GM21423 (cell line): ENCODE results near the gene CCDC134.
A peak's percentile ranks its signal among the peaks of the same experiment; 100 is the strongest.

Experiments
- ATAC-seq: cut with Tn5 transposase; IDR thresholded peaks from one replicate; pipeline ENCODE4 v1.9.1; 2021; ENCODE audit warnings: mild to moderate bottlenecking, moderate library complexity; ENCODE audit not compliant: unreplicated experiment

Gene CCDC134

GRCh38 chr22:41800348-41801146 lies at the start of gene CCDC134:
CCDC134 (plus strand) TSS chr22:41800679; CDS start chr22:41808891, 8,212 bp downstream.
- ATAC-seq, result peak; percentile 90

DNA sequence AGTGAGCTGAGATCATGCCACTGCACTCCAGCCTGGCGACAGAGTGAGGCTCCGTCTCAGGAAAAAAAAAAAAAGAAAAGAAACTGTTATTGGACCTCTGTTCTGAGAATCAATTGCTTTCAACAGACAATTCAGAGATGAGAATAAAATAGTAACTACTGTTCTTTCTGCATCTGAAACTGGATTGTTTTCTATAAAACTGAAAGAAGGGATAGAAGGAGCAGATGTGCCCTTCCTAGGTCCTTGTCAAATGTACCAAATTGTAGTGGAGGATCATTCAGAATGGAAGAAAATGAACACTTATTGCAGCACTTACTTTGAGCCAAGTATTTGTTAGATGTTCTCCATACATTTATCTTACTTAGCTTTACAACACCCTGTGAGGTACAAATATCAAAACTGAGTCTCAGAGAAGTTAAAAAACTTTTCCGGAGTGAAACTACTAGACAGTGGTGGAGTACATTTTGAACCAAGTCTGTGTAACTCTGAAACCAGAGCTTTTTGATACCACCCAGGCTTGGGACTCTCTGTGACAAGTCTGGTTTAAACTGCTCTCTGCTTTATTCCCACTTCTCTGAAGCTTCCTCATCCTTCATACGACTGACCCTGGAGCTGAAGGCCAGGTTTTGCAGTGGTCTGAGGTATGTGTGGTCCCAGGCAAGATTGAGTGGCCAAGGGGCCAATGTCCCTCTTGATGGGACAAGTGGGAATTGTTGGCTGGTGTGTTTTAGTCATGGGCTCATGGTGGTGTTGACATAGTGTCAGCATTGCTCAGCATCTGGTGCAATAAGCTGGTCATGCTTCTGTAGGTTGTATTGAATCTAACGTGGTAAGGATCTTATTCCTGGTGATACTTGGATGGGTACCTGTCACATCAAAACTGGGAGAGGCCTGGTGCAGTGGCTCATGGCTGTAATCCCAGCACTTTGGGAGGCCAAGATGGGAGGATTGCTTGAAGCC lies 48.2 kb upstream of the CCDC134 start:
- no peak for ATAC-seq

GRCh38 chr22:41753984-41754383 lies 46.5 kb upstream of the CCDC134 start:
- no peak for ATAC-seq

DNA sequence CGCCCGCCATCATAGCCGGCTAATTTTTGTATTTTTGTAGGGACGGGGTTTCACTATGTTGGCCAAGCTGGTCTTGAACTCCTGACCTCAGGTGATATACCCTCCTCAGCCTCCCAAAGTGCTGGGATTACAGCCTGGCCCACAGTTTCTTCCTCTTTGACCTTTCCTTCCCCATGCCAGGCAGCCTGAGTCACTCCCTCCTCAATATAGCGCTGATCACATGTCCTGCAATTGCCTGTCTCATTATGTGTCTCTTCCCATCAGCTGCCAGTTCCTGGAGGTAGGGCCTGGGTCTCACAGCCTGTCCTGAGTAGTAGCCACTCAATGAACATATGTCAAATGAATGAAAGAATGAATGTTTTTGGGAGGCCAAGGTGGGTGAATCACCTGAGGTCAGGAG lies 43.0 kb upstream of the CCDC134 start:
- ATAC-seq, result no peak

DNA sequence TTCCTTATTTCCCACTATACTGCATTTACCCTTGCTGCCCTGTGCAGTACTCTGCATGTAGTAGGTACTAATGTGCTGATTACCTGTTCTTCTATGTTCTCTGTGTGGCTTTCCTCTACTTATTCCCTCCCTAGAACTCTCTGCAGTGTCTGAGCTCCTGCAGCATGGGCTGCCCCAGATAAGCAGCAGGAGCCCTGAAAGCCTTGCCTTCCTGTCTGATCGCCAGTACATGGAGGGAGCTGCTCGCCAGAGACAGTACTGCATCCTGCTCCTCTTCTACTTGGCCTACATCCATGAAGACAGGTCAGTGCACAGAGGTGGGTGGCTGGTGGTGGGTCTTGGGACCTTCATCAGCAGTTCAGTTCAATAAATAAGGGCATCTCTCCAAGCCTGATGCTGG lies 42.2 kb upstream of the CCDC134 start:
- no peak for ATAC-seq

- no peak for ATAC-seq
Measured at GRCh38 chr22:41762980-41763779, 37.3 kb upstream of the CCDC134 start.

DNA sequence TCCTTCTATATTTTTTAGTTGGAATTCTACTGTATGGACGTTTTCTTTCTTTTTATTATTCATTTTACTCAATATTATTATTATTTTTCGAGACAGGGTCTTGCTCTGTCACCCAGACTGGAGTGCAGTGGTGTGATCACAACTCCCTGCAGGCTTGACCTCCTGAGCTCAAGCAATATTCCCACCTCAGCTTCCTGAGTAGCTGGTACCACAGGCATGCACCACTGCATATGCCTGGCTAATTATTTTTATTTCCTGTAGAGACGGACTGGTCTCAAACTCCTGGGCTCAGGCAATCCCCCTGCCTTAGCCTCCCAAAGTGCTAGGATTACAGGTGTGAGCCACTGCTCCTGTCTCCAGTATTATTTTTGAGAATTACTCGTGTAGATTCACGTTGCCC lies 34.0 kb upstream of the CCDC134 start:
- no peak for ATAC-seq

DNA sequence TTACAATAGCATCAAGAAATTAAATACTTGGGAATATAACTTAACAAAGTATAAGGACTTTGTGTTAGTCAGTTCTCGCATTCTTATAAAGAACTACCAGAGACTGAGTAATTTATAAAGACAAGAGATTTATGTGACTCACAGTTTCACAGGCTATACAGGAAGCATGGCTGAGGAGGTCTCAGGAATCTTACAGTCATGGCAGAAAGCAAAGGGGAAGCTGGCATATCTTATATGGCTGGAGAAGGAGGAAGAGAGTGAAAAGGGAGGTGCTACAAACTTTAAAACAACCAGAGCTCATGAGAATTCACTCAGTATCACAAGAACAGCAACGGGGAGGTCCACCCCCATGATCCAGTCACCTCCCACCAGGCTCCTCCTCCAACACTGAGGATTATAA lies 32.0 kb upstream of the CCDC134 start:
- ATAC-seq, result no peak

- ATAC-seq, result no peak
Measured at GRCh38 chr22:41770715-41771468, 29.6 kb upstream of the CCDC134 start.

GRCh38 chr22:41772198-41772597 lies 28.3 kb upstream of the CCDC134 start:
- ATAC-seq, result no peak

GRCh38 chr22:41772645-41773044 lies 27.8 kb upstream of the CCDC134 start:
- ATAC-seq, result no peak

DNA sequence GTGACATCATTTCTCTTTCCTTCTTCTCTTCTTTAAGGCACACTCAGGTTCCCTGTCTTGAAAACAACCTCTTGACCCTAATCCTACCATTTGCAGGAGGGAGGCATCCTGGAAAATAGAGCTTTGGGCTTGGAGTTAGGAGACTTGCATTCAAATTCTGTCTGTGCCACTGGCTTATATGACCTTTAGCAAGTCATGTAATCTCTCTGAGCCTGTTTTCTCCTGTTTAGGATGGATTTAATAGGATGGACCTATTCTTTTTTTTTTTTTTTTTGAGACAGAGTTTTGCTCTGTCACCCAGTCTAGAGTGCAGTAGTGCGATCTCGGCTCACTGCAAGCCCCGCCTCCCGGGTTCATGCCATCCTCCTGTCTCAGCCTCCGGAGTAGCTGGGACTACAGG lies 25.1 kb upstream of the CCDC134 start:
- no peak for ATAC-seq

GRCh38 chr22:41775976-41776375 lies 24.5 kb upstream of the CCDC134 start:
- no peak for ATAC-seq

DNA sequence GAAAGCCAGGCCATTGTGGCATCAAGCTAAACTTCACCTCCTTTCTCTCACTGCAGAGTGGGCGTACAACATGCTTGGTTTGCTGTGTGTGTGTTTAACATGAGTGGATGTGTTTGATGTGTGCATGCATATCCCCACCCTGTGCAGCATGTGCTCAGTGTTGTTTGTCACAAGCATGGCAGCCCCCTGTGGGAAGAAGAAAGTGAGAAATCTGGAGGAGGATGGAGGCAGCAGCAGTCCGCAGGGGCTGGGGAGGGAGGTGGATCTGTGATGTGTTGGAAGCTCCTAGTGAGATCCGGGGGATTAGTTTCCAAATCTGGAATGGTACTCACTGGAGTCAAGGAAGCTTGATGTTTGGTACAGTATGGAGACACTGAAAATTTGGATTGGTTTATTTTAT lies 24.1 kb upstream of the CCDC134 start:
- no peak for ATAC-seq

- no peak for ATAC-seq
Measured at GRCh38 chr22:41777749-41778425, 22.6 kb upstream of the CCDC134 start.

GRCh38 chr22:41779929-41780505 lies 20.5 kb upstream of the CCDC134 start:
- no peak for ATAC-seq

GRCh38 chr22:41780746-41781505 lies 19.6 kb upstream of the CCDC134 start:
- ATAC-seq, result peak; percentile 93

- ATAC-seq, result peak; percentile 4
Measured at GRCh38 chr22:41781507-41781906, 19.0 kb upstream of the CCDC134 start.

- no peak for ATAC-seq
Measured at GRCh38 chr22:41782316-41782715, 18.2 kb upstream of the CCDC134 start.
